Measurements from ENCODE around the gene PTCHD1.

PTCHD1 gene

GRCh38 chrX:23332888-23333821, 1.5 kb upstream of the PTCHD1 start:
- H3K4me3 ChIP-seq (ENCODE audit: low read depth, low read length): no peak overlapping the region

GRCh38 chrX:23333842-23334520, 668 bp upstream of the PTCHD1 start:
- no peak for TF ChIP-seq CTCF (IDR thresholded peaks at IDR 0.05; ENCODE audit: low read depth, low read length, missing control alignments)
- H3K4me3 ChIP-seq (ENCODE audit: low read depth, low read length): no peak overlapping the region
- no peak for DNase-seq (ENCODE audit: low read depth)

More at GRCh38 chrX:23332888-23333821, 1.5 kb upstream of the PTCHD1 start:
- no peak for DNase-seq (ENCODE audit: low read depth)
- no peak for TF ChIP-seq CTCF (IDR thresholded peaks at IDR 0.05; ENCODE audit: low read depth, low read length, missing control alignments)

GRCh38 chrX:23334521-23334847, 165 bp upstream of the PTCHD1 start:
- DNase-seq (ENCODE audit: low read depth): no peak
- H3K4me3 ChIP-seq (ENCODE audit: low read depth, low read length): no peak overlapping the region
- no peak for TF ChIP-seq CTCF (IDR thresholded peaks at IDR 0.05; ENCODE audit: low read depth, low read length, missing control alignments)

GRCh38 chrX:23338334-23338733, 3.7 kb downstream of the PTCHD1 start:
- no peak overlapping the region for H3K4me3 ChIP-seq (ENCODE audit: low read depth, low read length)
- no peak for DNase-seq (ENCODE audit: low read depth)
- no peak for TF ChIP-seq CTCF (IDR thresholded peaks at IDR 0.05; ENCODE audit: low read depth, low read length, missing control alignments)

GRCh38 chrX:23341452-23341851, 6.8 kb downstream of the PTCHD1 start:
- DNase-seq (ENCODE audit: low read depth): no peak
- no peak for TF ChIP-seq CTCF (IDR thresholded peaks at IDR 0.05; ENCODE audit: low read depth, low read length, missing control alignments)
- no peak overlapping the region for H3K4me3 ChIP-seq (ENCODE audit: low read depth, low read length)

GRCh38 chrX:23344238-23344903, 9.7 kb downstream of the PTCHD1 start:
- no peak for TF ChIP-seq CTCF (IDR thresholded peaks at IDR 0.05; ENCODE audit: low read depth, low read length, missing control alignments)
- no peak for DNase-seq (ENCODE audit: low read depth)
- no peak overlapping the region for H3K4me3 ChIP-seq (ENCODE audit: low read depth, low read length)
